OCI-LY7 (cell line): ENCODE results near the gene KCNAB3. TPM values are rescaled to one million over a fixed set of nuclear protein-coding genes. Genes with fewer than 3 reads are reported as not detected.

Experiments
- BruUV-seq: library from RNA; stranded (reverse); fragments of 400-500 nt; replicated peaks from 2 replicates; lab custom pipeline; 2021; lab: Mats Ljungman, UMichigan
- CTCF ChIA-PET: fragments of 300-600 bp; sonication (Branson Sonifier 250); formaldehyde crosslinking; loops from one replicate; lab custom pipeline; 2022; ENCODE audit warnings: antibody characterized with exemption; ENCODE audit not compliant: unreplicated experiment; lab: Charles Lee
- POLR2A ChIA-PET: fragments of 300-600 bp; sonication (Branson Sonifier 250); formaldehyde crosslinking; loops from one replicate; lab custom pipeline; 2022; ENCODE audit warnings: antibody characterized with exemption; lab: Charles Lee
- DNase-seq: peaks from one replicate; pipeline ENCODE4 v3.0.0-alpha.2; 2015; ENCODE audit warnings: low spot score
- H2AFZ ChIP-seq: fragments of 200-600 bp; sonication (generic), shearing (Covaris generic); 2 replicates; pipeline ENCODE4 v1.6.1; 2014; ENCODE audit warnings: mild to moderate bottlenecking, antibody characterized with exemption, low read length, moderate library complexity
- H3K27ac ChIP-seq: fragments of 200-600 bp; sonication (generic); 2 replicates; pipeline ENCODE4 v1.5.1; 2014; ENCODE audit warnings: mixed run types, low read depth, mild to moderate bottlenecking, moderate library complexity, low read length, inconsistent platforms; ENCODE audit not compliant: poor library complexity, severe bottlenecking
- H3K36me3 ChIP-seq: fragments of 200-600 bp; sonication (generic); 2 replicates; pipeline ENCODE4 v1.6.1; 2014; ENCODE audit warnings: mild to moderate bottlenecking, antibody characterized with exemption, low read length, moderate library complexity, mixed read lengths; ENCODE audit not compliant: insufficient read depth
- H3K4me1 ChIP-seq: fragments of 200-600 bp; sonication (generic); 2 replicates; pipeline ENCODE4 v1.5.1; 2014; ENCODE audit warnings: mild to moderate bottlenecking, low read length; ENCODE audit not compliant: insufficient read depth, poor library complexity, severe bottlenecking
- H3K4me2 ChIP-seq: fragments of 200-600 bp; sonication (generic); 2 replicates; pipeline ENCODE4 v1.6.1; 2014; ENCODE audit warnings: mild to moderate bottlenecking, low read length
- H3K4me3 ChIP-seq: fragments of 200-600 bp; sonication (generic); 2 replicates; pipeline ENCODE4 v1.5.1; 2014; ENCODE audit warnings: mild to moderate bottlenecking, low read depth, low read length; ENCODE audit not compliant: poor library complexity, severe bottlenecking
- H3K79me2 ChIP-seq: fragments of 200-600 bp; sonication (generic); 2 replicates; pipeline ENCODE4 v1.6.1; 2016; ENCODE audit warnings: low read depth, mild to moderate bottlenecking, low read length, moderate library complexity, mixed read lengths; ENCODE audit not compliant: insufficient read depth
- H3K9me2 ChIP-seq: fragments of 200-600 bp; sonication (generic); 2 replicates; pipeline ENCODE4 v1.6.1; 2016; ENCODE audit warnings: mild to moderate bottlenecking, low read length, mixed read lengths; ENCODE audit not compliant: insufficient read depth
- H3K9me3 ChIP-seq: fragments of 200-600 bp; sonication (generic); 2 replicates; pipeline ENCODE4 v1.6.1; 2014; ENCODE audit warnings: mild to moderate bottlenecking, mixed run types, low read length, mixed read lengths
- H4K20me1 ChIP-seq: fragments of 200-600 bp; sonication (generic); 2 replicates; pipeline ENCODE4 v1.6.1; 2014; ENCODE audit warnings: mild to moderate bottlenecking, antibody characterized with exemption, low read length, moderate library complexity, mixed read lengths; ENCODE audit not compliant: insufficient read depth
- CTCF ChIP-seq: fragments of 200-600 bp; sonication (generic); conservative IDR thresholded peaks from 2 replicates; pipeline ENCODE4 v1.5.1; 2014; ENCODE audit warnings: mild to moderate bottlenecking, antibody characterized with exemption, low read length, moderate library complexity, mixed read lengths
- EZH2phosphoT487 ChIP-seq: fragments of 200-600 bp; sonication (generic); IDR thresholded peaks from 2 replicates; pipeline ENCODE4 v1.6.1; 2018; ENCODE audit warnings: low read depth, borderline replicate concordance, mild to moderate bottlenecking, mixed run types, antibody characterized with exemption, low read length, moderate library complexity, mixed read lengths
- intact Hi-C: fragments of 100-400 bp; cut with micrococcal nuclease; formaldehyde crosslinking; loops from one replicate; pipeline ENCODE4 v1.10.0; 2022; ENCODE audit not compliant: unreplicated experiment
- total RNA-seq, 2 experiments: library from RNA; depleted of rRNA in 1 of 2; stranded (reverse); fragments of >200 nt in 1 of 2; shearing (Covaris generic) in 1 of 2; gene quantifications; 2 replicates each; pipeline ENCODE4 v1.2.3, GENCODE V29; 2014 to 2022

KCNAB3 gene
- total RNA-seq, 2 experiments from 2014 or later: 4.3 to 14.3 TPM

- intact Hi-C loops: no loop called here
- Histone ChIP-seq H3K36me3 (peaks cover 85% of the 10 kb centered on the region), H3K79me2 (peaks cover 56% of the 10 kb centered on the region; the same call in 1 of the 2 replicates), H3K9me3 (no peaks in the 10 kb centered on the region), H3K4me2 (no peak overlapping the region), H2AFZ (no peak overlapping the region), H3K4me1 (peaks cover 52% of the 10 kb centered on the region), H3K27ac (no peak overlapping the region), H4K20me1 (no peaks in the 10 kb centered on the region; the same call in 1 of the 2 replicates), H3K4me3 (no peak overlapping the region), H3K9me2 (no peaks in the 10 kb centered on the region)
- ChIA-PET CTCF (interaction anchor here (0.9 kb wide), 1 partner anchor 18 kb away, joined by 4 read pairs; no protein-coding TSS in a partner anchor), POLR2A (interaction anchor here (1.6 kb wide), 1 partner anchor 14 kb away, joined by 4 read pairs; no protein-coding TSS in a partner anchor)
- TF ChIP-seq EZH2phosphoT487: no peak
- TF ChIP-seq CTCF: no peak
- BruUV-seq: no TSS peak
- no peak for DNase-seq
These were observed 51.4 kb downstream of the KCNAB3 start for GRCh38 chr17:7878234-7878633.

DNA sequence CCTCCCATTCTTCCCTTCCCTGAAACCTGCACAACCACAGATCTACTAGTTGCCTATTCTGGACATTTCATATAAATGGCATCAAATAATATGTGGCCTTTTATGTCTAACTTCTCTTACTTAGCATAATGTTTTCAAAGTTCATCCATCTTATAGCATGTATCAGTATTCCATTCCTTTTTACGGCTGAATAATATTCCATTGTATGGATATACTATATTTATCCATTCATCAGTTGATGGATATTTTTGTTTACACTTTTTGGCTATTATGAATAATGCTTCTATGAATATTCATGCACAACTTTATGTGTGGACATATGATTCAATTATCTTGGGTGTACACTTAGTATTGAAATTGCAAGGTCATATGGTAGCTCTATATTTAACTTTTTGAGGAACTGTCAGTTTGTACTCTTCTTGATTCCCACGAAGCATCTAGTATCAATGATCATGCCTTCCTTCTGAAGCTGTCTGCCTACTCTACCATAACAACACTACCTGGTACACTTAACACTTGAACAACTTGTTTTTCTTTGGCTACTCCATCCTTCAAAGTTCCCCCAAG lies 53.8 kb downstream of the KCNAB3 start:
- POLR2A ChIA-PET: interaction anchor here (1.5 kb wide), 1 partner anchor 10 kb away, joined by 3 read pairs; no protein-coding TSS in a partner anchor
- Histone ChIP-seq H3K4me1 (peaks cover 29% of the 10 kb centered on the region), H3K79me2 (peaks cover 49% of the 10 kb centered on the region; the same call in 1 of the 2 replicates), H3K9me3 (no peaks in the 10 kb centered on the region), H2AFZ (no peak overlapping the region), H3K27ac (no peak overlapping the region), H3K36me3 (peaks cover 92% of the 10 kb centered on the region), H3K9me2 (no peaks in the 10 kb centered on the region), H4K20me1 (no peaks in the 10 kb centered on the region; the same call in 1 of the 2 replicates), H3K4me2 (no peak overlapping the region), H3K4me3 (no peak overlapping the region)
- CTCF ChIA-PET: no interaction called here
- no peak for TF ChIP-seq CTCF
- no peak for TF ChIP-seq EZH2phosphoT487
- DNase-seq: no peak
- intact Hi-C loops: no loop called here
- BruUV-seq: no TSS peak

GRCh38 chr17:7873051-7873450 lies 56.6 kb downstream of the KCNAB3 start:
- no peak overlapping the region for H3K4me2 ChIP-seq
- intact Hi-C loops: no loop called here
- no peaks in the 10 kb centered on the region; the same call in 1 of the 2 replicates for H4K20me1 ChIP-seq
- no peaks in the 10 kb centered on the region for H3K9me2 ChIP-seq
- H3K27ac ChIP-seq: no peak overlapping the region
- no peaks in the 10 kb centered on the region for H3K9me3 ChIP-seq
- H3K79me2 ChIP-seq: peaks cover 29% of the 10 kb centered on the region; the same call in 1 of the 2 replicates
- no peak overlapping the region for H3K4me3 ChIP-seq
- H3K4me1 ChIP-seq: peaks cover 9% of the 10 kb centered on the region
- ChIA-PET POLR2A (no interaction called here), CTCF (no interaction called here)
- no TSS peak for BruUV-seq
- H3K36me3 ChIP-seq: peaks cover 93% of the 10 kb centered on the region
- no peak overlapping the region for H2AFZ ChIP-seq
- TF ChIP-seq CTCF (no peak), EZH2phosphoT487 (no peak)
- no peak for DNase-seq
